HG02970 (cell line): ENCODE data around the gene KIF25.

ENCODE experiments used
- ATAC-seq: cut with Tn5 transposase; IDR thresholded peaks from one replicate; pipeline ENCODE4 v1.9.1; 2021; ENCODE audit warnings: mild to moderate bottlenecking, moderate library complexity, moderate number of reproducible peaks; ENCODE audit not compliant: unreplicated experiment, low FRiP score

KIF25 gene

DNA sequence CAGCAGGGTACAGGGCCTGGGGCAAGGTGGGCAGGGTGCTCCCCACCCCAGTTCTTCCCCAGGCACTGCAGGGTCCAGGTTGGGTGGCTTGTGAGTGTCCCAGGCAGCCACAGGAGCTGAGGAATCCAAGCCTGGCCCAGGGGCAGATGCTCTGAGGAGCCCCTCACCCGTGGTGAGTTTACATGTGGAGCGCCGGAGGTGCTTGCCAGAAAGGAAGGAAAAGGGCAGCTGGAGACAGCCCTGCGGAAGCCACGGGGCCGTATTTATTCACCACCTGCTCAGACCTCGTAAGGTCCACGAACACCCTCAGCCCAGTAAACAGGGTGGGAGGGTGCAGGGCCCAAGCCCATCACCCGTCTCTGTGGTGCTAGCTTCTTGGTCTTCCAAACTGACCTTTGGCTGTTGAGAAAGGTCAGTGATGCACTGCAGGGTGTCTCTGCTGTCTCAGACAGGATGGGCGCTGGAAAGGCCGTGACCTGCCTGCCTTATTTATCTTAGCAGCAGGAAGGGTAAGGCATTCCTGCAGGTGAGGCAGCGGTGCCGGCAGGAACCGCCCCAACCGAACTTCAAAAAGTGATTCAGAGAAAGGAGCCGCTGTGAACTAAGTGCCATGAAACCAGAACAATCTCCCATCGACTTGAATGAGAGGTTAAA is 85.5 kb downstream of the KIF25 start:
- ATAC-seq: no peak

DNA sequence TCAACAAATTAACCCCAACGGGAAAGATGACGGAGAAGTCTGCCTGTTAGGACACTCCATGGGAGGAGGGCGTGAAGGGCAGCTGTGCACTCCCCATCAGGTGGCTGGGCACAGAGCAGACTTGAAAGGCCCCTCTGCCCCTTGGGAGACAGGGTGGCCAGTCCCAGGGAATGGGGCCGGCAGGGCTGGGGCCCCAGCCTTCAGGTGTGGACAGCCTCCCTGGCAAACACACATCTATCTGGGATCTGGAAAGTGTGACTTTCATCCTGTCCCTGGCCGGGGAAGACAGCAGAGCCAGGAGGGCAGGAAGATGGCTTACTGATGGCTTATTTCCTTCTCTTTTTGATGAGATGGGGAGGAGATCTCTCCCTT is 86.0 kb downstream of the KIF25 start:
- no peak for ATAC-seq

DNA sequence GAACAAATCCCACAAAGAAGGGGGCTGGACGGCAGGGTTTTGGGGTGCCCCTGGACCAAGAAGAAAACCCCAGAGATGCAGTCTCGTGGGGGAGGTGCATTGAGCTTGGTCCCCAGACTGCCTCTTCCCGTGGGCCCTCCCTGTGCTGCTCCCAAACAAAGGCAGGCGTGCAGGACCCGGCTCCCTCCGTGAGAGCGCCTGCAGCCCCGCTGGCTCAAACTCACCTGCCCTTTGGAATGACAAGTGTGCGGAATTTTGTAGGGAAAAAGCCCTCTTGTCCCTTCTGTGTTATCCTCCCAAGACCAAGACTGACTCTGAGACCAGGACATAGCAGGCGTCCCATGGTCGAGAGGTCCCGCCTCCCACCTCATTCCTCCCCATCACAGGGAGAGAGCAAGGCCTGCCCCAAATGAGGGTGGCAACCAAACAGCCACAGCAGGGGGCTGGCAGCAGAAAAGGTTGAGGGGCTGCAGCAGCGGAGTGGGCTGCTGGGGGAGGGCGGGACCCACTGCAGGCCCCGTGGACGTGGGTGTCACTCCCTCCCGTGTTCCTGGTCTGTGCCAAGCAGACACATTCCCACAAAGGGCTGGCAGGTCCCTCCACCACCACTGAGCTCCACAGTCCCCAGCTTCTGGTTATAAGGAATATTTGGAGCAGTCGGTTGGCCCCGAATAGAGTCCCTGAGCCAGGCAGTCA is 87.1 kb downstream of the KIF25 start:
- ATAC-seq: no peak

DNA sequence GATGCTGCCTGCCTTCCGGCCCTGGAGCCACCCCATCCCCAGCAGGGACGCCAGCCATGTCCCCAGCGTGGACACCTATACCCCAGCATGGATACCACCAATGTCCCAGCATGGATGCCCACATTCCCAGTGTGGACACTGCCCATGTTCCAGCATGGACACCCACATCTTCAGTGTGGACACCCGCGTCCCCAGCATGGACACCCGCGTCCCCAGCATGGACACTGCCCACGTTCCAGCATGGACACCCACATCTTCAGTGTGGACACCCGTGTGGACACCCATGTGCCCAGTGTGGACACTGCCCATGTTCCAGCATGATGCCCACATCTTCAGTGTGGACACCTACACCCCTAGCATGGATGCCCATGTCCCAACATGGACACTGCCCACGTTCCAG is 88.6 kb downstream of the KIF25 start:
- no peak for ATAC-seq

- ATAC-seq: no peak
Measured at GRCh38 chr6:168086616-168087015, 89.1 kb downstream of the KIF25 start.

- no peak for ATAC-seq
Measured at GRCh38 chr6:168087436-168088160, 90.1 kb downstream of the KIF25 start.

DNA sequence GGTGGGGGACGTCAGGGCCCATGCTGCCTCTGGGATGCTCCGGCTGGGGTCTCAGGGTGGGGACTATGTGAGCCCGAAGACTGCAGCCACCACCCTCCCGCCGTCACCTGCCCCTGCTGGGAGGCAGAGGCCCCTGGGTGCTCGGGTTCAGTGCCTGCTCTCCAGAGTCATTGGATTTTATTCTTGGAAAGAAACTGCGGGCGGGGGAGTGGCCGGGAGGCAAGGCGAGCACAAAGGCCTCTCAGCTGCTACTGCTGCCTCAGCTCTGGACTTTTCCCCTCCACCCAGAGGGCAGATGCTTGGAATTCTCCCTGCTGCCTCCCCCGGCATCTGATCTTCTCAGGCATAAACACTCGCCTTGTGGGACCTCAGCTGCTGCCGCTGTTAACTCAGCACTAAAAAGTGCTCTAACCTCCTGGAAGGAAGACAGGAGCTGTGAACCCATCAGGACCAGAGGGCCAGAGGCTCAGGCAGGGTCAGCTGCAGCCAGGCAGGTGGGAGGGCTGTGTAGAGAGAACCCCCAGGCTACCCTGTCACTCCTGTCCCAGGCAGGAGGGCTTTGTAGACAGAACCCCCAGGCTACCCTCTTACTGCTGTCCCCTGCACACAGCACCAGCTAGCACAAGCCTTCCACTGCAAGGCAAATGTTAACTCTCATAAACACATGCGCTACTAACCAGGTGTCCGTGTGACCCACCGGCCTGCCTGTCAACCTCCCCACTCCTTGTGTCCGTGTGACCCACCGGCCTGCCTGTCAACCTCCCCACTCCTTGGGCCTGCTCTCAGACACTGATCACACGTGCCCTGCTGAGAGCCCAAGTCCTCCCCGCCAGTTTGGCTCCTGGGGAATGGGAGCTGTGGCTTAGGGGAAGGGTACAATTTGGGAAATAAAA is 90.9 kb downstream of the KIF25 start:
- no peak for ATAC-seq

DNA sequence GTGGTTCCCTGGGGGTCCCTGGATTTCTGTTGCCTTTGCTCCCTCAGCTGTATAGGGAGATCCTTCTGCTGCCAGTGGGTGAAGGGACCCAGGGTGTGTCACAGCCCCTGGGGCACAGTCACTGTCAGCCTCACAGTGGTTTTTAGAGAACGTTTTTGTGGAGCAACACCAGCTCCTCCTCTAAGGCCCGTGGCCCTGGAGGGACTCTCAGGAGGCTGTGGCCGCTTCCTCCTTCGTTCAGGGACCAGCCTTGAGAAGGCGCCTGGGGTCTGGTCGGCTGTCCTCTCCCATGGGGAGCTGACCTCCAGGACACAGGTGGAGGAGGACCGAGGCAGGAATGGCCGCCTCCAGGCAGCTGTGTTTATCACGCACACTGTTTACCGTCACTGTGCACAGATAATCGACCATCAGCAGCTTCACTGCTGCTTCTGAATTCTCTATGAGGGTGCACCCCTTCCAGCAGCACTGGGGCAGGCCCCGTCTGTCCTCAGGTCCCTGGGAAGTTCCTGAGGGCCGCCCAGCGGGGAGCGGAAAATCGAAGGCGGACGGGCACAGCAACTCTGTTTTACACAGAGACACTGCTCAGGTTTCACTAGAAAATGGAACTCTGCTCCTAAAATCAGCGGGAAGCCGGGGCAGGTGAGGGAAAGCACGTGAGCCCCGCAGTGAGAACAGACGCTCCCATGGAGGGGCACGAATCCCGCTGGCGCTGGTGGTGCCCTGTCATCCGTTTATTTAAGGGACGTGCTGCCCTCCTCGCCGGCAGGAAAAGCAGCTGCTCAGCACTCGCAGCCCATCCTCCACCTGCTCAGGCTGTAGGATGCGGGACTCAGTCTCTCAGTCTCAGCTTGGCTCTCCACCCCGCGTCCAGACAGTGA is 92.0 kb downstream of the KIF25 start:
- ATAC-seq: no peak

GRCh38 chr6:168090064-168090690 is 92.7 kb downstream of the KIF25 start:
- ATAC-seq: no peak

DNA sequence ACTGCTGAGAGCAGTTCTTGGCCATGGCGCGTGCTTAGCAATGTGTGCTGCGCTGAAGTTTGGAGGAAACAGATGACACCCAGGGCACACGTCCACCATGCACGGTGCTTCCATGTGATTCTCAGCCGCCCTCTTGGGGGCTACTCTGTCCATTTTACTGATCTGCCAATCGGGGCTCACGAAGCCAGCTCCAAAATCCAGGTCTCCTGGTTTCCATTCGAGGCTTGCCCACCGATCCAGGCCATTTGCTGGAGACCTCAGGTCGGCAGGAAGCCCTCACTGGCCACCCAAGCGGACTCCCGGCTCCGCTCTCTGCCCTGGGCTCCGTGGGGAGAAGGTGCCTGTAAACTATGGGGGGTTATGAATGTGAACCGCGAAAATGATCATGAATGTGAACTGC is 93.2 kb downstream of the KIF25 start:
- ATAC-seq: no peak

- ATAC-seq: no peak
Measured at GRCh38 chr6:168091381-168092264, 94.2 kb downstream of the KIF25 start.

GRCh38 chr6:168092541-168092940 is 95.1 kb downstream of the KIF25 start:
- ATAC-seq: no peak

DNA sequence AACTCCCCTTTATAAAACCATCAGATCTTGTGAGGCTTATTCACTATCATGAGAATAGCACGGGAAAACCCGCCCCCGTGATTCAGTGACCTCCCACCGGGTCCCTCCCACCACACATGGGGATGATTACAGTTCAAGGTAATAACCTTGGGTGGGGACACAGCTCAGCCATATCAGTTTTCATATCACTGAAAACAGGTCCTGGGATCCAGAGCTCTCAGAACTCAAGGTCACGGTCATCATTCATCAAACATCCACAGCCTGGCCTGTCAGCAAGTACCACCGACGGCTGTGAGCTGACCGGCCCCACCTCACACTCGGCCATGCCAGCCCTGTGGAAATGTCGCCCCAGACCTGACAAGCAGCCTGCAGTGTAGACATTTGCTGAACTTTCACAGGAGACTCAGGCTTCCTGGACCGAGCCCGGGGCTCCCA is 95.6 kb downstream of the KIF25 start:
- no peak for ATAC-seq

GRCh38 chr6:168093634-168094033 is 96.2 kb downstream of the KIF25 start:
- ATAC-seq: no peak
